Thyroid gland (tissue), 4 donors: ENCODE data around the gene SLAMF7. TPM values are rescaled to one million over a fixed set of nuclear protein-coding genes. Genes with fewer than 3 reads are reported as not detected.

Source experiments
- DNase-seq, 2 donors: peaks; one replicate each; pipeline ENCODE4 v3.0.0-alpha.2; 2019
- H3K27ac ChIP-seq, 3 donors: fragments of 200-600 bp; sonication (generic); 1 replicate in 2 of 3; 2 replicates in 1 of 3; pipeline ENCODE4 v1.5.1; 2016 to 2019; ENCODE audit warnings: mild to moderate bottlenecking in 1 of 3, moderate library complexity in 1 of 3
- H3K27me3 ChIP-seq: fragments of 200-600 bp; sonication (generic); one replicate; pipeline ENCODE4 v1.5.1; 2019
- H3K36me3 ChIP-seq, 2 donors: fragments of 200-600 bp; sonication (generic); one replicate each; pipeline ENCODE4 v1.5.1; 2016 to 2019
- H3K4me1 ChIP-seq, 2 donors: fragments of 200-600 bp; sonication (generic); one replicate each; pipeline ENCODE4 v1.5.1; 2017 to 2019
- H3K4me3 ChIP-seq, 3 donors: fragments of 200-600 bp; sonication (generic); replicated peaks in 1 of 3; 1 replicate in 2 of 3; 2 replicates in 1 of 3; pipeline ENCODE4 v1.5.1; 2016; ENCODE audit warnings: mild to moderate bottlenecking in 1 of 3
- H3K9me3 ChIP-seq: fragments of 200-600 bp; sonication (generic); one replicate; pipeline ENCODE4 v1.5.1; 2017
- POLR2A ChIP-seq, 2 donors: fragments of 450-650 bp; IDR thresholded peaks; one replicate each; pipeline ENCODE4 v1.6.1; 2017; ENCODE audit warnings: antibody characterized with exemption in 2 of 2, mild to moderate bottlenecking in 2 of 2, moderate library complexity in 1 of 2
- WGBS, 2 donors: methylation state at CpG; one replicate each; pipeline ENCODE4 v1.1.5; 2017; 5-methylcytosine and 5-hydroxymethylcytosine counted together
- intact Hi-C: fragments of 100-400 bp; cut with DNase I; formaldehyde crosslinking; loops from one replicate; pipeline ENCODE4 v1.15.1; 2023
- total RNA-seq, 4 donors: library from RNA; depleted of rRNA; stranded (reverse); fragments of >200 nt; gene quantifications; one replicate each; pipeline ENCODE4 v1.2.3, GENCODE V29; 2016
- TF ChIP-seq, protein P1 (sequence below), 6 experiments: fragments of 200-600 bp in 3 of 6; fragments of 450-650 bp in 3 of 6; sonication (generic) in 3 of 6; IDR thresholded peaks; one replicate each; pipeline ENCODE4 v1.5.1; 2016 to 2019; ENCODE audit warnings: antibody characterized with exemption in 6 of 6, mild to moderate bottlenecking in 2 of 6, inconsistent platforms in 1 of 6, moderate library complexity in 1 of 6

The SLAMF7 gene
- total RNA-seq, 4 donors from 2014 or later, result 0.22 to 0.93 (median 0.37) TPM

DNA sequence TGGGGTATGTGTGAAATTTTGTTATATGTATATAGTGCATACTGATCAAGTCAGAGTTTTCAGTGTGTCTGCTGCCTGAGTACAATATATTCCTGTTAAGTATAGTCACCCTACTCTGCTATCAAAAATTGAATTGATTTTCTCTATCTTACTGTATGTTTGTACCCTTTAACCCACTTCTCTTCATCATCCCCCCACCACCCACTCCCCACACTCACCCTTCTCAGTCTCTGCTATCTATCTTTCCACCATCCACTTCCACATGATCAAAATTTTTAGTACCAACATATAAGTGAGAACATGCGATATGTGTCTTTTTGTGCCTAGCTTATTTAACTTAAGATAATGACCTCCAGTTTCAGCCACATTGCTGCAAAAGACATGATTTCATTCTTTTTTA lies 61.1 kb downstream of the SLAMF7 start:
- Histone ChIP-seq H3K27me3 (no peaks in the 10 kb centered on the region), H3K9me3 (no peaks in the 10 kb centered on the region)
- intact Hi-C loops, result no loop called here

DNA sequence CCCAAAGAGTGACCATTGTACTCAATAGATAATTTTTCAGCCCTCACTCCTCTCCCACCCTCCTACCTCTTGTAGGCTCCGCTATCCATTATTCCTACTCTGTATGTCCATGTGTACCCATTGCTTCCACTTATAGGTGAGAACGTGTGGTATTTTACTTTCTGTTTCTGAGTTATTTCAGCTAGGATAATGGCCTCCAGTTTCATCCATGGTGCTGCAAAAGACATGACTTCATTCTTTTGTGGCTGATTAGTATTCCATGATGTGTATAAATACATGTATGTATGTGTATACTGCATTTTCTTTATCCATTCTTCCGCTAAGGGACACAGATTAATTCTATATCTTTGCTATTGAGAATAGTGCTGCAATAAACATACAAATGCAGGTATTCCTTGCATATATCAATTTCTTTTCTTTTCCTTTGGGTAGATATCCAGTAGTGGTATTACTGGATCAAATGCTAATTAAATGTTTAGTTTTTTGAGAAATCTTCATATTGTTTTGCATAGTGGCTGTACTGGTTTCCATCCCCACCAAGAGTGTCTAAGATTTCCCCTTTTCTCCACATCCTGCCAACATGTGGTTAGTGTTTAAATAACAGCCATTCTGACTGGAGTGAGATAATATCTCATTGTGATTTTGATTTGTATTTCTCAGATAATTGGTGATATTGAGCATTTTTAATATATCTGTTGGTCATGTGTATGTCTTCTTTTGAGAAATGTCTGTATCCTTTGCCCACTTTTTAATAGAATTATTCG lies 61.8 kb downstream of the SLAMF7 start:
- no peaks in the 10 kb centered on the region for H3K4me1 ChIP-seq
- no peak overlapping the region for H3K27ac ChIP-seq
- intact Hi-C loops, result no loop called here
- no peaks in the 10 kb centered on the region for H3K27me3 ChIP-seq
- no peaks in the 10 kb centered on the region for H3K36me3 ChIP-seq
- no peak for DNase-seq
- H3K4me3 ChIP-seq, result no peak overlapping the region
- no peaks in the 10 kb centered on the region for H3K9me3 ChIP-seq
- no peak for TF ChIP-seq POLR2A (IDR thresholded peaks at IDR 0.05)
- TF ChIP-seq, protein P1, sequence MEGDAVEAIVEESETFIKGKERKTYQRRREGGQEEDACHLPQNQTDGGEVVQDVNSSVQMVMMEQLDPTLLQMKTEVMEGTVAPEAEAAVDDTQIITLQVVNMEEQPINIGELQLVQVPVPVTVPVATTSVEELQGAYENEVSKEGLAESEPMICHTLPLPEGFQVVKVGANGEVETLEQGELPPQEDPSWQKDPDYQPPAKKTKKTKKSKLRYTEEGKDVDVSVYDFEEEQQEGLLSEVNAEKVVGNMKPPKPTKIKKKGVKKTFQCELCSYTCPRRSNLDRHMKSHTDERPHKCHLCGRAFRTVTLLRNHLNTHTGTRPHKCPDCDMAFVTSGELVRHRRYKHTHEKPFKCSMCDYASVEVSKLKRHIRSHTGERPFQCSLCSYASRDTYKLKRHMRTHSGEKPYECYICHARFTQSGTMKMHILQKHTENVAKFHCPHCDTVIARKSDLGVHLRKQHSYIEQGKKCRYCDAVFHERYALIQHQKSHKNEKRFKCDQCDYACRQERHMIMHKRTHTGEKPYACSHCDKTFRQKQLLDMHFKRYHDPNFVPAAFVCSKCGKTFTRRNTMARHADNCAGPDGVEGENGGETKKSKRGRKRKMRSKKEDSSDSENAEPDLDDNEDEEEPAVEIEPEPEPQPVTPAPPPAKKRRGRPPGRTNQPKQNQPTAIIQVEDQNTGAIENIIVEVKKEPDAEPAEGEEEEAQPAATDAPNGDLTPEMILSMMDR (IDR thresholded peaks at IDR 0.05), result no peak
- WGBS, 2 donors, result 58 to 64% methylated on average over 4 of the region's 4 CpGs

More for the DNA sequence above, 61.1 kb downstream of the SLAMF7 start:
- no peak for TF ChIP-seq POLR2A (IDR thresholded peaks at IDR 0.05)
- TF ChIP-seq, protein P1 (IDR thresholded peaks at IDR 0.05), result no peak
- Histone ChIP-seq H3K4me3 (no peak overlapping the region), H3K27ac (no peak overlapping the region), H3K36me3 (no peaks in the 10 kb centered on the region), H3K4me1 (no peaks in the 10 kb centered on the region)
- DNase-seq, result no peak
- WGBS, 2 donors, result 98 to 100% methylated on average over 1 of the region's 1 CpG

DNA sequence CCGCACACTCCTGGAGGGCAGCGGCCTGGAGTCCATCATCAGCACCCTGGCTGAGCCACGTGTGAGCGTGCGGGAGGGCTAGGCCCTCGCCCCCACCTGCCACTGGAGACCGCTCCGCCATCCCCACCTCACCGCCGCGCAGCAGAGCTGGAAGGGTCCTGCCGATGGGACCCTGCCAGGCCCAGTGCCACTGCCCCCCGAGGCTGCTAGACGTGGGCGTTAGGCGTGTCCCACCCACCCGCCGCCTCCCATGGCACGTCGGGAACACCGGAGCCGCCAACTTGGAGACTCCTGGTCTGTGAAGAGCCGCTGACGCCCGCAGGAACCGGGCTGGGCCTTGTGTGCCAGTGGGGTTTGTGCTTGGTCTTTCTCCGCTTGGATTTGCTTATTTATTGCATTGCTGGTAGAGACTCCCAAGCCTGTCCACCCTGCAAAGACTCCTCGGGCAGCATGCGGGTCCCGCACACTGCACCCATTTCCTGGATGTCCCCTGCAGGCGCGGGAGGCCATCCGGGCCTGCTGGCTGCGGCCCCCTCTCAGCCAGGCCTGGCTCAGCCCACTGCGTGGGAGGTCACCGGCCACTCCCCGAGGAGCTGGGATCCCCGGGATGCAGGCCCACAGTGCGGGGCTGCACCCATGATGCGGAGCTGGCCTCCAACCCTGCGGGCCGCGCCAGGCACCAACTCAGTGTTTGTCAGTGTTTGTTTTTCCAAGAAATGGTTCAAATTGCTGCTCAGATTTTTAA lies 63.0 kb downstream of the SLAMF7 start:
- intact Hi-C loops, result no loop called here
- no peaks in the 10 kb centered on the region for H3K27me3 ChIP-seq
- H3K4me1 ChIP-seq, result no peaks in the 10 kb centered on the region
- WGBS, 2 donors, result 96 to 100% methylated on average over 13 to 42 of the region's 43 CpGs
- DNase-seq, result no peak
- no peaks in the 10 kb centered on the region for H3K9me3 ChIP-seq
- H3K4me3 ChIP-seq, result no peak overlapping the region
- TF ChIP-seq, protein P1 (IDR thresholded peaks at IDR 0.05), result no peak
- no peak for TF ChIP-seq POLR2A (IDR thresholded peaks at IDR 0.05)
- no peak overlapping the region for H3K27ac ChIP-seq
- H3K36me3 ChIP-seq, result no peaks in the 10 kb centered on the region

Other genes with a start within 250 kb of the SLAMF7 start
- gene SLAMF6, start 216.0 kb upstream of the SLAMF7 start, total RNA-seq, result 1 to 10 TPM; 1.3 to 3.6 (median 1.7) TPM
- 1 to 10 TPM; 1.8 to 5.8 (median 2.4) TPM for gene CD84, start 159.8 kb upstream of the SLAMF7 start, total RNA-seq
- 1 to 10 TPM in 1 of 4 donors, under 1 TPM in 3; 0.33 to 2.5 (median 0.76) TPM for gene SLAMF1, start 92.2 kb upstream of the SLAMF7 start, total RNA-seq
- gene CD48, start 27.4 kb upstream of the SLAMF7 start, total RNA-seq, result 10 to 100 TPM in 1 of 4 donors, 1 to 10 TPM in 3; 3.5 to 13.6 (median 4.8) TPM
- 1 to 10 TPM in 1 of 4 donors, under 1 TPM in 3; 0.33 to 2.1 (median 0.63) TPM for gene LY9, start 56.9 kb downstream of the SLAMF7 start, total RNA-seq
- under 1 TPM in 1 of 4 donors, not detected in 3; 0.27 TPM for gene CD244, start 123.6 kb downstream of the SLAMF7 start, total RNA-seq
- not detected for gene ITLN1, start 145.9 kb downstream of the SLAMF7 start, total RNA-seq
- not detected for gene ITLN2, start 215.6 kb downstream of the SLAMF7 start, total RNA-seq